Measurements from ENCODE around the gene CRTC2.

Gene CRTC2

DNA sequence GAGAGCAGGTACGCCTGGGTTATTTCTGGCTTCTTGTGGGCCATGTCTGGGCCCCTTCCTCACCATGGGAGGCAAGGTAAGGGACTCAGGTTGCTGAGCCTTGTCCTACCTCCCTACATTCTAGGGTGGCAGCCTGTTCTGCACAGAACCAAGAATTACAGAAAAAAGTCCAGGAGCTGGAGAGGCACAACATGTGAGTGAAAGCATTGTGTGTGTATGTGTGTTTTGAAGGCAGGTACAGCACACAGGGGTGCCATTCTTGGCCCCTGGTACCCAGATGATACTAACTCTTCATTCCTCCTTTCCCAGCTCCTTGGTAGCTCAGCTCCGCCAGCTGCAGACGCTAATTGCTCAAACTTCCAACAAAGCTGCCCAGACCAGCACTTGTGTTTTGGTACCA lies 14.7 kb upstream of the CRTC2 start:
- DNase-seq (ENCODE audit: low spot score), result no peak

DNA sequence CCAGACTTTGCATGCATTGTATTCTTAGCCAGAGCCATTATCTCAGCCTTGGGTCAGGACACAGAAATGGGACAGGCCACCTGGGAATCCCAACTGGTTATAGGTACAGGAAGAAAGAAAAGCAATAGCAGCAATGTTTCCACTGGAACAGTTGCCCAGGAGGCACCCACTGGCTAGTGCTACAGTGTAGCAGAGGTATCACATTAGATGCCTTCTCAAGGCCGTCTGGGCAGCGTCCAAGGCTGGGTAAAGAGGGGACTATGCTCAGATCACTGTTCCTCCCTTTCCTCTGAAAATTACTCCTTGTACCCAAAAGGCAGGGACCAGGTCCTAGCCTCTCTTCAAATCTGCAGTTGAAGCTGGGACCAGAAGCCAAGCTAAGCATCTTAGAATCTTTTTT lies 11.9 kb upstream of the CRTC2 start:
- DNase-seq (ENCODE audit: low spot score), result no peak

DNA sequence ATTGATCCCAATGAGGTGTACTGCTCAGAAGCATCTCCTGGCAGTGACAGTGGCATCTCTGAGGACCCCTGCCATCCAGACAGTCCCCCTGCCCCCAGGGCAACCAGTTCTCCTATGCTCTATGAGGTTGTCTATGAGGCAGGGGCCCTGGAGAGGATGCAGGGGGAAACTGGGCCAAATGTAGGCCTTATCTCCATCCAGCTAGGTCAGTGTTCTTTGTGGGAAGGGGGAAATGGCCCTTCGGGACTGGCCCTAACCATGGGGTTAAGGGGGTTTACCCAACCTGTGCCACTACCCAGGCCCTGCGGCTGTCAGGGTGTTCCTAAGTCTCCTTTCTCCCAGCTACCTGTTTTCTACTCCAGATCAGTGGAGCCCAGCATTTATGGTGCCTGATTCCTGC lies 10.6 kb upstream of the CRTC2 start:
- DNase-seq (ENCODE audit: low spot score), result no peak

DNA sequence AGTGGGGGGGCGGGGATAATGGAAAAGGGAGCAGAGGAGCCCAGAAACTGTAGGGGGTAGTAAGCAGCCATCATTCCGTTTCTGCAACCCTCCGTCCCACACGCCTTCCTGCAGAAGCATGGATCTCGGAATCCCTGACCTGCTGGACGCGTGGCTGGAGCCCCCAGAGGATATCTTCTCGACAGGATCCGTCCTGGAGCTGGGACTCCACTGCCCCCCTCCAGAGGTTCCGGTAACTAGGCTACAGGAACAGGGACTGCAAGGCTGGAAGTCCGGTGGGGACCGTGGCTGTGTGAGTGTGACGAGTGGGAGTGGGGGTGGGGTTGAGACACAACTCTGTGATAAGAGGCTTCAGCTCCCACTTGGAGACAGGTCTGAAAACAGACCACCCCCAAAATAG lies 10.0 kb upstream of the CRTC2 start:
- DNase-seq (ENCODE audit: low spot score), result no peak

DNA sequence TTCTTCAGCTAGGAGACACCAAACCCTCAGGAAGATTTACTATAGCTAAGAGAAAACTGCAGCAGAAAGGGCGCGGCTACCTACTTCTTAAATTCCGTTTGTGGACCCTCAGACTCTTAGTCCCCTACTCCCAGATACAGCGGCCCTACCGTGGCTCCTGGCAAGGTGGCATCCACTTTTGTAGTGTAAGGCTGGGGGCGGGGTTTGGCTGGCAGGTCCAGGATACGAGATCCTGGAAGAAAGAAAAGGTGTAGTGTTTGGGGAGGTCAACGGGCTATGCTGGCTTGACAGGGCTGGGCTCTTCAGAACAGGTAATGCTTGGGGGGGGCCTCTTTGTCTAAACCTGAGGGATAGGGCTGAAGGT lies 9.6 kb upstream of the CRTC2 start:
- DNase-seq (ENCODE audit: low spot score), result no peak

DNA sequence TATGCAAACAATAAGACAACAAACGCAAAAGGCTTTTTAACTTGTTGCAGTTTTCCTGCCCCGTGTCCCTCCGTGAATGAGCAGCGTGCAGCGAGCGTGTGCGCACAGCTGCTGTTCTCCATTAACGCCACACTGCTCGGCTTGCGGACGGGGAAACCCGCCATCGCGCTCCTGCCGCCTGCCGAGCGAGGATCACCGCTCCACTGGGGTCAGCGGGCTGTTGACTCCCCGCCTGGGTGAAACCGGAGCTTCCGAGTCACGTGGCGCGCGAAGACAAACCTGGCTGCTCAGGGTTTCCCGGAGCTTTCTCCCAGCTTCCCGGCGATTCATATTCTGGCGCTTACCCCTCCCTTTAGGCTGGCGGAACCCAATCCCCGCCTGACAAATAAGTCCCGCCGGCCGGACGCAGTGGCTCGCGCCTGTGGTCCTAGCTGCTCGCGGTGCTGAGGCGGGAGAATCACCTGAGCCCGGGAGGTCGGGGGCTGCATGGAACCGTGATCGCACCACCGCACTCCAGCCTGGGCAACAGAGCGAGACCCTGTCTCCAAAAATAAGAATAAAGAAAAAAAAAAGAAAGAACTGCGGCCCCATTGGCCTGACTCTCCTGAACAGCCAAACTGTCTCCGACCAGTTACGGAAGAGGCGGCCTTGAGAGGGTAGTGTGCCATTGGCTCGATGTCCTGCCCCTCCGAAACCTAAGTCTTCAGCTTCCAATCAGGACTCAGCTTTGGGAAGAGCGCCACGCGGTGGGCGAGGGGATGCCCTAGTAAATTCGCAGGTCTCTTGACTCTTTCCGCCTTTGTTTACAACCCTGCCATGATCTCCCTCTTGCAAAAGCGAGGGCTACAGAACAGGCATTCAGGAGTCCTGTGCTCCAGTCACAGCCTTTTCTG lies 8.9 kb upstream of the CRTC2 start, which contains the start of gene CREB3L4:
TSS of gene CREB3L4 (plus strand) at position 796 of the 893 bp plus-strand sequence. CDS start 624 bp downstream, outside the sequence.
- DNase-seq (ENCODE audit: low spot score), result peak; percentile 93

DNA sequence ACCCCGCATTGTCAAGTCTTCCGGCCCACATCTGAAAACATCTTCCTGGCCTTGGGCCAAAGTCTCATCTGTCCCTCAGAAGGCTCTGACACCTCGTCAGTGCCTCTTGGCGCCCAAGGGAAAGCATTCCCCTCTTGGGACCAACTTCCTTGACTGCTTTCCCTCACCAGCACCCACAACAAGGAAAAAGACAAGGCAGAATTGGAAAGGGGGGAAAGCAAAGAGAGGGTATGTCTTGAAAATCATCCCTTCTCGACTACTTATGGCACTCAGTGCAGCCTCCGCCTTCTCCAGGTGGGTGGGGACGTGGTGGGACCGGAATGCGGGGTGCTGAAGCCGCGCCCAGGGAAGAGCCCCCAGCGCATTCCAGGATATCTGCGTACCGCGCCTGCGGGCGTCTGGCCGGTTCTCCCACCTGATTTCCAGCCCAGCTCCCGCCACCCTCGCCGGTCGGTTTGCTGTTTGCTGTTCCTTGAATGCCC lies 5.5 kb upstream of the CRTC2 start:
- no peak for DNase-seq (ENCODE audit: low spot score)

DNA sequence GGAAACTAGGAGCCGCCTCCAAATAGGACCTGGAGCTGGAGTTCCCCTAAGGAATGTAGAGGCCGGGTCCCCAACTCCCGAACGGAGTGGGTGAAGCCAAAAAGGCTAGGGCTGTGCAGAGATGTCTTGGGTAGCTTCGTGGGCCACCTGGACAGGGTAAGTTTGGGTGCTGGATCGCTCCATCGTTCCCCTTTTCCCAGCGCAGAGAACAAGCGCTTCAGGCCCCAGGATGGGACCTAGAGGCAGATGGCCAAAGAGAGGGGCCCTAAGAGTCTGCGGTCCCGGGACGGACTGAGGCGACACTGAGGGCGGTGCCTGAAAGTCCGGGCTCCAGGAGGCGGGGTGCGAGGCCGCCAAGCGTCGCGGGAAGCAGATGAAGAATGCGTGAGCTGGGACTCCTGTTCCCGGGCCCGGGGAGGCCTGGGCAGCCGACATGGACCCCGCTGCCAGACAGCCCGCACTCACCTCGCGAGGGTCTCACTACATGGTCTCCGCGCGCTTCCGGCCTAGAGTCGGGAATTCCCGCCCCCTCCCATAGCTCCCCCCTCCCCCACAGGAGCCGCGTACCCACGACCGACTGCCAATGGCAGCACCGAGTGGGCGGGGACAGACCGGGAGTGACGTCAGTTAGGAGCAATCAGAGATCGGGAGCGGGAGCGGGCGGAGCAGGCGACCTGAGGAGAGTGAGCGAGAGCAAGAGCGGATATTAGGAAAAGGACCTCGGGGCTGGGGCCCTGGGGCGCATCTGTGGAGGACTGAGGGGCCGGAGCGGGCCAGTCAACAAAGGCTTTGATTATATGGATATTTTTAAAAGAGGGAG lies 4.8 kb upstream of the CRTC2 start, which contains the start of gene SLC39A1:
TSS of gene SLC39A1 (minus strand) at position 508 of the 820 bp plus-strand sequence. CDS start 822 bp downstream, outside the sequence.
- DNase-seq (ENCODE audit: low spot score), result peak; percentile 97

DNA sequence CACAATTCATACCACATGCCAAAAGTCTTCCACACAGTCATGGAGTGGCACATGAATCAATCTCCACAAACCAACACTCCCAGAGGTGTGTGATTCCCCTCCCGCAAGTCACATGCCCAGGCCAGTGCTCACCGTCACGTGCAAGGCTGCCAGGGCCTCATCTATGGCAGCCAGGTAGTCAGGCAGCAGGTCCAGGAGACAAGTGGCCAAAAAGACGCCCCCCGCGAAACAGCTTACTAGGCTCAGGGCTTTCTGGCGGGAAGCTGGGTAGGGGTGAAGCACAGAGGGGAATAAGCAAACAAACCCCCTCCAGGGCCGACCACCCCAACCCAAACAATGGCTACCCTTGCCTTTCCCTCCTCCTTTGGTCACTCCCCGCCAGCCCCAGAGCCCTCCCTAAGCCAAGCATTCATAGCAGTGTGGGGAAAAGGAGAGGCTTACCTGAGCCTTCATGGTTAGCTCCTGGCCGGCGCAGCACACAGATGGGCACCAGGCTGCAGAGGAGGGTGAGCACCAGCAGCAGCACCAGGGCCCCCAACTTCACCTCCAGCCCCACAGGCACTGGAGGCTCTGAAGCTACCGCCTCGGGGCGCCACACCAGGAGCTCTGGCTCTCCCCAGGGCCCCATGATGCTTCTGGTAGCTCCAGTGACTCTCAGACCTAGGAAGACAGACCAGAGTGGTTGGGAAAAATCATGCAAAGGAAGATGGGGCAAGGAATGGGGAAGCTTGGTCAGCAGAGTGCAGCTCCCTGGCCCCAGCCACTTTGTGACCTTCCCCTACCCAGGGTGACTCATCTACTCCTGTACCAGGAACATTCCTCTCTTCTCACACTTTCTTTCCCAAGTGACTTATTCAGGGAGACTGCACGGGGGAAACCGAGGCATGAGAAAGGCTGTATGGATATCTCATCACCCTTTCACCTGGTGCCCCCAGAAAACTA lies 3.9 kb upstream of the CRTC2 start:
- DNase-seq (ENCODE audit: low spot score), result no peak

DNA sequence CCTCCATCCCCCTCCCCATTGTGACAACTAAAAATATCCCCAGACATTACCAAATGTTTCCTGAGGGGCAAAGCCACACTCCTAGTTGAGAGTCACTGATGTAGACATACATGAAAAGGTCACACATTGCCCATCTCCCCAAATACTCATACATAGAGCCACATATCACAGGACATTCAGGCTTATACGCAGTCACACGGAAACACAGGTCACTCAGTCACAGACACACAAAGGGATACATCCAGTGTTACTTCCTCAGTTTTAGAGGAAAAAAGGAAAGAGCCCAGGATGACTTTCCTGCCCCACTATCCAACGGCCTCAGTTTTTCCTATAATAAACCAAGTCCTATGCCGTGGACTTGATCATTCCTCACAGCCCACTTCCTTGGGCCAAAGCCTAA lies 3.0 kb upstream of the CRTC2 start:
- DNase-seq (ENCODE audit: low spot score), result no peak

DNA sequence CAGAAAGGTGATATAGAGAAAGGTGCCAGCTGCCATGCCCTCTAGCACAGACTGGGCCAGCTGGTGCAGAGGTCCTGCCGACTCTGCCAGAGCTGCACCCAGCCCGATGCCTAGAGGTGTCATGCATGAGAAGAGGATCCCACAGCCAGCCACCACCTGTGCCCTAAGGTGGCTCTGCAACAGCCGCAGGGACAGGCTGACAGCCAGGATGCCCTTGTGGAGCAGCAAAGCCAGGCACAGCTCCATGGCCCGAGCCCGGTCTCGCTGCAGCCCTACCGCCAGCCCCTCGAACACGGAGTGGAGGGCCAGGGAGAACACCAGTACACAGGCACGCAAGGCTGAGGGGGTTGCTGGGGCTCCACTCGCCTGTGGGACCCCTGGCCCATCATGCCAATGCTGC lies 1.8 kb upstream of the CRTC2 start:
- DNase-seq (ENCODE audit: low spot score), result no peak

DNA sequence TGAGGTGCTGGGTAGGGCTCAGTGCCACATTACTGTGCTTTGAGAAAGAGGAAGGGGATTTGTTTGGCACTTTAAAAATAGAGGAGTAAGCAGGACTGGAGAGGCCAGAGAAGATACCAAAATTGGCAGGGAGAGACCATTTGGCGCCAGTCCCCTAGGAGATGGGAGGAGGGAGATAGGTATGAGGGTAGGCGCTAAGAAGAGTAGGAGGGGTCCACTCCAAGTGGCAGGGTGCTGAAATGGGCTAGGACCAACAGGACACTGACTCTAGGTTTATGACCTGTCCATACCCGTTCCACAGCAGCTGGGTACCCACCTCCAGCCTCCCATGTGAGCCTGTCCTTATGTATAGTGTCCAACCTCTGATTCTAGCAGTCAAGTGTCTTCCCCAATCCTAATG lies 1.0 kb upstream of the CRTC2 start:
- DNase-seq (ENCODE audit: low spot score), result no peak

DNA sequence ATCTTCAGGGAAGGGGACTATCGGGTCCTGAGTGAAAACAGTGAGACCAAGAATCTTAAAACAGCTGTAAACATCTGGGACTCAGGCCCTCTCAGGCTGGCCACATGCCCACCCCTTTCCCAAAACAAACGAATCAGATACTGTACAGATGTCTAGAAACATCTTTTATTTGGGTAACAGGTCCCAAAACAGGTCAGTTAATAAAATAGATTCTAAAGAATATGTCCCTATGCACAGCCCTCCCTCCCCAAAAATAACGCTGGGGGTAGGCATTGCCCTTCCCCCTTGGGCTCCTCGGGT lies 499 bp upstream of the CRTC2 start:
- no peak for DNase-seq (ENCODE audit: low spot score)

DNA sequence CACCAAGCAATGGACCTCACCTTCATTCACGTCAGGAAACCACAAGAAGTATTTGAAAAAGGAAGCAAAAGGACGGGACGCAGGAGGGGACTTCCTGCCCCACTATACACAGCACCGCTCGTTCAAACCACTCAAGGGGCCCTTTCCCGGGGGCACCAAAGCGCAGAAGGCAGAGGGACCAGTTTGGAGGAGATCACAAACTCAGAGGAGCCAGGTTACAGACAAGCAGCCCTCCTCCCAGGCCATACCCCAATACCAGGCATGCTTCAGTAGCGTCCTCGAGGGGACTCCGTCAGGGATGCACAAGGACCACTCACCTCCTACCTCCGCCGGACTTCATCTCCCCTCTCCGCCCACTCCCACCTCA lies 685 bp downstream of the CRTC2 start:
- DNase-seq (ENCODE audit: low spot score), result peak; percentile 46

DNA sequence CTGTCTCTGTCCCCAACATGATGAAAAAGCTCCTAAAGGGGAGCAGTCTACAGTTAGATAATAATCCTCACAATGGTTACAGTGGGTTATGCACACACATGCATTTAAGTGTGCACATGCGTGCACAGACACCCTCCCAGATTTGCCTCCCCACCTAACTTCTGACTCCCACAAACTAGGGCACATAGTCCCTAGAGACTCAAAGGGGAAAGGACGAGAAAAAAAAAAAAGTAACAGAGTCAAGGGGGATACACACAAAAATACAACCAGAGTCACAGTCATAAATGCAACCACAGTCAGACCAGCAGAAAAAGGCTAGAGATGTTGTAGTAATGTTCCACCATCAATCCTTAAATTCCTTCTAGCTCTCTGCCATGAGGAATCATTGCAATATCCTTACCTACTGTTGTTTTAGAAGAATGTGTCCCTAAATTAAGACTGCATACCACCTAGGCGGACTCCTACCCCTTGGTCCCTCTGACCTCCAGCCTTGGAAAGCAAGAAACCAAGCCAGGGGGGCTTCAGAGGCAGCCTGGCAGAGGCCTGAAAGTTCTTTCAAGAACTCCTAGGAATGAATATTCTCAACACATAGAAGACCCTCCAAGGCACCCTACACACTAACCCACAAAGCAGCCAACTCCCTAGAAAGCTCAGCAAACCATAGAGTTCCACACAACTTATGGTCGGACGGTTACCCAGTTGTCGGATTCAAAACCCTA lies 1.3 kb downstream of the CRTC2 start:
- no peak for DNase-seq (ENCODE audit: low spot score)

DNA sequence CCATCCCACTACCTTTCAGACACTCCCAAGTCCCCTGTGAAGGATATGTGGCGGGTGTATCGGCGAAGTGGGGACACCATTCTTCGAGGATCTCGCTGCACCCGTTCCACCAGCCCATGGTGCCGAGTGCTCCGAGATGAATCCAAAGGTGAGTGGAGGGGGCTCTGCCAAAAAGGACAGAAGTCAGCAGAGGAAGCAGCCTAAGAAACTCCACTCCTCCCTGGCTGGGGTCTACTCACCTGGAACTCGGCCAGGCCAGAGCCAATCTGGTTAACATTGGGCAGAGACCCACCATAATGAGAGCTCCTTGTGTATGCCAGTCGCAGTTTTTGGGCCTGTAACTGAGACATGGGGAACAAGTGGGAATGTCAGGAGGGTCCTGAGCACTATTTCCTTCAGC lies 3.6 kb downstream of the CRTC2 start:
- no peak for DNase-seq (ENCODE audit: low spot score)

DNA sequence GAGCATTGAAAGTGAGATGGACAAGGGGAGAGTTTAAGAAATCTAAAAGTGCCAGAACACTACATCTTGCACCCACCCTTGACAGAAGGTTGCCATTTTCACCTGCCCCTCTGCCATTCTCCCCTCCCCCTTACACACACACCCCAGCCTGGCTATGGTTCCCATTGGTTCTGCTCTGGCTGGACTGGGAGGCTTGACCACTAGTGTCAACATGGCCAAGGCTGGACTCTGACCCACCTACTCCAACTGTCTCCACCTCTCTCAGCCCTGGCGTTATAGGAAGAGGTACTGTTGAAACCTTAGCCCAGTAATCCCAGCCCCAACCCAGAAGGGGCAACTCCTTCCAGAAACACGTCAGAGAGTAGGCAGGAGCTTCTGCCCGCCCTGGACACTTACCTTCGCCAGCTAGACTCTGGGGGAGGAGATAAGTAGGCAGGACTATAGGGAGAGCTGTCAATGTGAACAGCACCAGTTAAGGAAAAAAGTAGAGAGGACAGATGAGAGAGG lies 4.5 kb downstream of the CRTC2 start:
- no peak for DNase-seq (ENCODE audit: low spot score)

DNA sequence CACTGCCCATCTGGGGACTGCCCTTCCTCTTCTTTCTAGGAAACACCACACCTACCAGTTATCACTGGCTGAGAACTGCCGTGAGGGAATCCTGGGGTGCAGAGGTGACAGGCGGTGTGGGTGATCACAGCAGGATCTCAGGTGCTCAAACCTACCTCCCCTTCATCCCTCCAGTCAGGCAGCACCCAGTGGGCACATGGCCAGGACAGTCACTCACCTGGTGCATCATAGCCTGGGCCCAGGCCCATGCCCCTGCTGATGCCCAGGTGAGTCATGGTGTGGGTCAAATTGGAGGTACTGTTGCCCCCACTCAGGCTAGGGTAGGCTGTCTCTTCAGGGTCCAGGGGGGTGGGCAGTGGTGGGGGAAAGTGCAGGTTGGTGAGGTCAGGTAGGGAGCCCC lies 6.6 kb downstream of the CRTC2 start:
- DNase-seq (ENCODE audit: low spot score), result no peak

DNA sequence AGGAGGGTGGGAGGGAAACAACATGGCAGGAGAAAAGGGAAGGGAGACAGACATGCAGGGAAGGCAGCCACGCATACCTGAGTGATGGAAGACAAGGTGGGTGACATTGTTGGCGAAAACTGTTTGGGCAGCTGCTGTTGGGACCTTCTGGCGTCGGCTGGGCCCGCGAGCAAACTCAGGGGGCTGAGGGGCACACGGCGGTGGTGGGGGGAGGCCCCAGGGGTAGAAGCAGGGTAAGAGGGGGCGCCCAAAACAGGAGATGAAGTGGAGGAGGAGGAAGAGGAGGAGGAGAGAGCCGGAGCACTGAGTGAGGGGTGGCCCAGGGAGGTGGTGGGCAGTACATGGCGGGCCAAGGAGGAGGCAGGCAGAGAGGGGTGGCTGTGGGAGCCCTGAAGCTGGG lies 7.2 kb downstream of the CRTC2 start:
- DNase-seq (ENCODE audit: low spot score), result no peak

DNA sequence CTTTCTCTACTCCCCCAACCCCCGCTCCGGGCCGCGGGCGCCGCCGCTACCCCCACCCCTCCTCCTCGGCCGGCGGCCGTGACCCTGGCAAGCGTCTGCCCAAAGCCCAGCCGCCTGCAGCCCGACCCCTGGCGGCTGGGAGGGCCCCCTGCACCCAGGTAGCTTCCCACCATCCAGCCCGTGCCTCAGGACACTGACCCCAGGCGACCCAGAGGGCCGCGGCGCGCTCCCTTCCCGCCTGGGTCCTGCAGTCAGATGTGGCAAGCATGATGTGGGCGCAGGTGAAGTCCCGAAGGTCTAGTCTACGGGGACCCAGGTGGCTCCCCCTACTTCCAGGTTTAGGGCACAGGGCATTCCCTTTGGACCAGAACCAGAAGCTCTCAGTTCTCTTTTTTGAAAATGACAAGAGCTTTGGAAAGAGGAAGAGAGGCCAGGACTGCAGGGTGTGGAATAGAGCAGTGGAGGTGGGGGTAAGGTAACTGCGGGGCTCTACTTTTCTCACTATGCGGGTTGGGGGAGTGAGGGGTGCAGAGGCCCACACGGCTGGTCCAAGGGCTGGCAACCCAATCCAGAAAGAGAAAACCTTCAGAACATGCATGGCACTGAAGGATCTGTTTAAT lies 11.7 kb downstream of the CRTC2 start, which contains the start of gene DENND4B:
TSS of gene DENND4B (minus strand) at position 97 of the 620 bp plus-strand sequence. CDS start 2,344 bp downstream, outside the sequence.
- DNase-seq (ENCODE audit: low spot score), result peak; percentile 80

Measured in activated CD4-positive, alpha-beta T cell treated with anti-CD3 and anti-CD28 coated beads, Interleukin-2, Interleukin-4, amounts not matched to agents 100 ng/mL and 50 ng/mL, durations not matched to agents 16 hours and 8 hours (primary cell).